Activated CD8-positive, alpha-beta T cell treated with anti-CD3 and anti-CD28 coated beads for 36 hours (primary cell): ENCODE measurements around the gene XPR1. TPM values are rescaled to one million over a fixed set of nuclear protein-coding genes. Genes with fewer than 3 reads are reported as not detected.

ENCODE experiments used
- ATAC-seq: fragments of 200-7000 bp; cut with Tn5 transposase; one replicate; pipeline ENCODE4 v1.10.0; 2021; ENCODE audit warnings: mild to moderate bottlenecking, moderate library complexity
- CTCF ChIA-PET: fragments of 350-600 bp; sonication (Branson Sonifier 250); formaldehyde crosslinking; loops from one replicate; lab custom pipeline; 2021; ENCODE audit warnings: antibody characterized with exemption; lab: Charles Lee
- POLR2A ChIA-PET: fragments of 350-600 bp; sonication (Branson Sonifier 250); formaldehyde crosslinking; loops from one replicate; lab custom pipeline; 2021; ENCODE audit warnings: antibody characterized with exemption; lab: Charles Lee
- DNase-seq: peaks from one replicate; pipeline ENCODE4 v3.0.0-alpha.2; 2020
- H3K27ac Mint-ChIP-seq: one replicate; pipeline ENCODE4 v1.8.0; 2021; ENCODE audit warnings: mild to moderate bottlenecking, mixed read lengths
- H3K27me3 Mint-ChIP-seq: one replicate; pipeline ENCODE4 v1.8.0; 2021; ENCODE audit warnings: mixed read lengths
- H3K36me3 Mint-ChIP-seq: one replicate; pipeline ENCODE4 v1.8.0; 2021; ENCODE audit warnings: low read depth, mixed read lengths
- H3K4me1 Mint-ChIP-seq: one replicate; pipeline ENCODE4 v1.8.0; 2021; ENCODE audit warnings: low read depth, mixed read lengths
- H3K4me3 Mint-ChIP-seq: one replicate; pipeline ENCODE4 v1.8.0; 2021; ENCODE audit warnings: mild to moderate bottlenecking, moderate library complexity, mixed read lengths
- H3K9me3 Mint-ChIP-seq: one replicate; pipeline ENCODE4 v1.8.0; 2021; ENCODE audit warnings: mixed read lengths
- CTCF ChIP-seq: fragments of 200-600 bp; IDR thresholded peaks from one replicate; pipeline ENCODE4 v1.8.0; 2022; ENCODE audit warnings: antibody characterized with exemption, mild to moderate bottlenecking
- intact Hi-C: fragments of 100-400 bp; cut with micrococcal nuclease; formaldehyde crosslinking; loops from one replicate; pipeline ENCODE4 v1.10.0; 2022
- total RNA-seq, 2 experiments: library from RNA; stranded (reverse); gene quantifications; one replicate each; pipeline ENCODE4 v1.2.3, GENCODE V29; 2021

Gene XPR1
- total RNA-seq, 2 experiments from 2014 or later: 12.8 to 14.4 TPM

- Mint-ChIP-seq H3K4me3 (no peak overlapping the region), H3K9me3 (no peaks in the 10 kb centered on the region), H3K27ac (no peak overlapping the region), H3K27me3 (peaks cover 6% of the 10 kb centered on the region), H3K4me1 (peaks cover 5% of the 10 kb centered on the region), H3K36me3 (no peaks in the 10 kb centered on the region)
- no peak for DNase-seq
- intact Hi-C loops: no loop called here
- POLR2A ChIA-PET: no interaction called here
- no peak for TF ChIP-seq CTCF
- CTCF ChIA-PET: no interaction called here
- ATAC-seq: no peak
Measured at GRCh38 chr1:180626711-180627110, 5.1 kb upstream of the XPR1 start.

GRCh38 chr1:180627411-180627810 is 4.4 kb upstream of the XPR1 start:
- no peak for TF ChIP-seq CTCF
- H3K4me1 Mint-ChIP-seq: peaks cover 5% of the 10 kb centered on the region
- no peak overlapping the region for H3K4me3 Mint-ChIP-seq
- H3K9me3 Mint-ChIP-seq: no peaks in the 10 kb centered on the region
- H3K27ac Mint-ChIP-seq: no peak overlapping the region
- intact Hi-C loops: no loop called here
- H3K36me3 Mint-ChIP-seq: no peaks in the 10 kb centered on the region
- CTCF ChIA-PET: interaction anchor here (1.4 kb wide), 1 partner anchor 9 kb away, joined by 6 read pairs; no protein-coding TSS in a partner anchor
- DNase-seq: no peak
- POLR2A ChIA-PET: no interaction called here
- peaks cover 6% of the 10 kb centered on the region for H3K27me3 Mint-ChIP-seq
- ATAC-seq: no peak

GRCh38 chr1:180628646-180629045 is 3.2 kb upstream of the XPR1 start:
- intact Hi-C loops: no loop called here
- Mint-ChIP-seq H3K4me3 (no peak overlapping the region), H3K4me1 (peaks cover 5% of the 10 kb centered on the region), H3K27ac (no peak overlapping the region), H3K27me3 (peaks cover 6% of the 10 kb centered on the region), H3K36me3 (no peaks in the 10 kb centered on the region), H3K9me3 (no peaks in the 10 kb centered on the region)
- no peak for DNase-seq
- ATAC-seq: no peak
- TF ChIP-seq CTCF: no peak
- ChIA-PET CTCF (interaction anchor here (1.0 kb wide), 2 partner anchors 43 to 113 kb away, joined by 4 read pairs; no protein-coding TSS in a partner anchor), POLR2A (interaction anchor here (1.0 kb wide), 1 partner anchor 33 kb away, joined by 5 read pairs; no protein-coding TSS in a partner anchor)

- Mint-ChIP-seq H3K9me3 (no peaks in the 10 kb centered on the region), H3K4me3 (no peak overlapping the region), H3K27ac (peak overlapping the region; percentile 27), H3K36me3 (no peaks in the 10 kb centered on the region), H3K4me1 (peaks cover 6% of the 10 kb centered on the region), H3K27me3 (peaks cover 3% of the 10 kb centered on the region)
- DNase-seq: no peak
- POLR2A ChIA-PET: interaction anchor here (1.3 to 1.5 kb wide), 2 partner anchors 10 to 14 kb away, joined by 5 to 6 read pairs; no protein-coding TSS in a partner anchor
- CTCF ChIA-PET: interaction anchor here (0.5 to 2.7 kb wide), 7 partner anchors 11 to 452 kb away, joined by 3 to 13 read pairs (median 6); no protein-coding TSS in a partner anchor
- intact Hi-C loops: loop anchor here (10.0 kb wide), 1 partner anchor 116 kb away; no protein-coding TSS in a partner anchor
- no peak for ATAC-seq
- TF ChIP-seq CTCF: no peak
Measured at GRCh38 chr1:180630408-180631193, 1.2 kb upstream of the XPR1 start.
